Stimulated activated CD8-positive, alpha-beta memory T cell treated with anti-CD3 and anti-CD28 coated beads, Interleukin-7, amount 100 ng/mL, for 1 hour (primary cell): Measurements from ENCODE around the gene UPK3B.
"Not testable (repeated sequence)": the region's sequence is repeated elsewhere in the genome, so short reads cannot be mapped to it uniquely, and the experiment has no call there.

Experiments used
- DNase-seq, 2 donors: peaks; one replicate each; pipeline ENCODE4 v3.0.0-alpha.2; 2020; ENCODE audit warnings: low read depth in 2 of 2

The UPK3B gene

DNA sequence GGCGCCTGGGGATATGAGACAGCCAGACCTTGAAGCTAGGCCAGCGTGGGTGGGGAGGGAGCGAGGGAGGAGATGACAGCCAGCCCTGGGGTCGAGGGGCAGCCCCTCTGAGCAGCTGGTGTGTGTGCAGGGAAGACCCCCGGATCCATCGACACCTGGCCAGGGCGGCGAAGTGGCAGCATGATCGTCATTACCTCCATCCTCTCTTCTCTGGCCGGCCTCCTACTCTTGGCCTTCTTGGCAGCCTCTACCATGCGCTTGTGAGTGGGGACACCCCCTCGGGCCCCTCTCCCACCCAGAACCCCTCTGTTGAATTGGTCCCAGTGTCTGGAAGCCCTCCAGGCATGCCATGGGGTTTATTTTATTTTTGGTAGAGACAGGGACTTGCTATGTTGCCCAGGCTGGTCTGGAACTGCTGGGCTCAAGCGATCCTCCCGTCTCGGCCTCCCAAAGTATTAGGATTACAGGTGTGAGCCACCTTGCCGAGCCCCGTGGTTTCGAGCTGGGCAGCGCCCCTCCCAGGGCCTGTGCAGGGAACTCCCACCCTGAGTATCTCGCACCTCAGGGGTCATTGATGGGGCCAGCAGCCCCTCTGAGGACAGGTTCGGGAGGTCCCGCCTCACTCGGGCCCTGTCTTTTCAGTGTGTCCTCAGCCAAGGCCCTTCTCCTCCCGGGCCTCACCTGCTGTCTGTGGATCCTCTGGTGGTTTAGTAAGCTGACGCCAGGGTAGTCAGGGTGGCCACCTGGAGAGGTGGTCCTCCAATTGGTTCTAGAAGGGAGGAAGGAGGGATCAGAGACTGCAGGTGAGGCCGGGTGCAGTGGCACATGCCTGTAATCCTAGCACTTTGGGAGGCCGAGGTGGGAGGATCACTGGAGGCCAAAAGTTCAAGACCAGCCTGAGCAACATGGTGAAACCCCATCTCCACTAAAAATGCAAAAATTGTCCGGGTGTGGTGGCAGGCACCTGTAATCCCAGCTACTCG lies 3.8 kb downstream of the UPK3B start:
- DNase-seq = no peak

DNA sequence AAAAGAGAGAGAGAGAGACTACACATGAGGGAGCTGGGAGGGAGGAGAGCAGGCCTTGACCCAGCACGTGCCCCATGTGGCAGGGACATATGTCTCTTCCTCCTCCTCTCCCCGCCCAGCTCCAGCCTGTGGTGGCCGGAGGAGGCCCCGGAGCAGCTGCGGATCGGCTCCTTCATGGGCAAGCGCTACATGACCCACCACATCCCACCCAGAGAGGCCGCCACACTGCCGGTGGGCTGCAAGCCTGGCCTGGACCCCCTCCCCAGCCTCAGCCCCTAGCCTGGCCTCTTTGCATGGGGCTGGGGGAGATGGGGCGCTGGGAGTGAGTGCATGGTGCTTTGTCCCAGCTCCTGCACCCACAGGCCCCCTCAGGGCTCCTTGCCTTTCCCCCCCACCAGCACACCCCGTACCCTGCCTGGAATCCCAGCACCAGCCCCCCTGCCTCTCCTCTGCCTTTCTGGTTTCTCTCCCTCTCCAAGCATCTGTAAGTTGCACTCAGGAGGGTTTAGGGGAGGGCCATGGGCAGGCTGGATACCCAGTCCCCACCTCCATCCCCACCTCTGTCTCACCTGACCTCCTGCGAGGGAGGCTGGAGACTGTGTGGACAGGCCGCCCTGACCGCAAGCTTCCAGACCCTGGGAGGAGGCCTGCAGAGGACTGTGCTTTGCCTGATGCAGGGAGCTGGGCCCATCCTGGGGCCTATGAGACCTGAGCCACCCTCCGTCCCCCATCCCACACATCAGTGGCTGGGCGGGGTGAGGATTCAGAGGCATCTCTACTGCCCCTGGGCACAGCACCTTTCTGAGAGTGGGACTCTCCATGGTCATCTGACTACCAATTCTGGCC lies 4.8 kb downstream of the UPK3B start:
- no peak for DNase-seq

DNA sequence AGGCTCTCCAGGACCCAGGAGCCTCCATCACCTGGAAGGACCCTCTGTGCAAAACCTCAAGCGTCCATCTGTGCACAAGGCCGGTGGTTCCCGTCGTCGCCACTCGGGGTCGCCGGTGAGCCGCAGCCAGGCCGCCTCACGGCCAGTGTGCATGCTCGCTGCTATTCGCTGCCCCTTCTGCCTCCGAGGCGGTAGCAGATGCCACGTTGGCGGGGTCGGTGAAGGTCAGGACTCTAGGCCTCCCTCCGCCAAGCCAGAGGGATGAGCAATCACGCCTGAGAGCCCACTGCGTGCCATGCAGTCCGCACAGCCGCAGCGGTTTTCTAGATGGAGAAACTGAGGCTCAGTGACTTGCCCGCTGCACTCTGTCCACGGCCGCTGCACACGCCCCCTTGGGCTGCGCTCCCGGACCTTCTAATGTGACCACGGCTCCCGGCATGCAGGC lies 5.7 kb downstream of the UPK3B start:
- DNase-seq = no peak

DNA sequence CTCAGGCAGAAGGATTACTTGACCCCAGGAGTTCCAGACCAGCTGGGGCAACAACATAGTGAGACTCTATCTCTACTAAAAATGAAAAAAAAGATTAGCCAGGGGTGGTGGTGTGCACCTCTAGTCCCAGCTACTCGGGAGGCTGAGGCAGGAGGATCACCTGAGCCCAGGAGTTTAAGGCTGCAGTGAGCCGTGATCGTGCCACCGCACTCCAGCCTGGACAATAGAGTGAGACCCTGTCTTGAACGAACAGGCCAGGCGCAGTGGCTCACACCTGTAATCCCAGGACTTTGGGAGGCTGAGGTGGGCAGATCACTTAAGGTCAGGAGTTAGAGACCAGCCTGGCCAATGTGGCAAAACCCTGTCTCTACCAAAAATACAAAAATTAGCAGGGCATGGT lies 6.6 kb downstream of the UPK3B start:
- DNase-seq = not testable (repeated sequence)

DNA sequence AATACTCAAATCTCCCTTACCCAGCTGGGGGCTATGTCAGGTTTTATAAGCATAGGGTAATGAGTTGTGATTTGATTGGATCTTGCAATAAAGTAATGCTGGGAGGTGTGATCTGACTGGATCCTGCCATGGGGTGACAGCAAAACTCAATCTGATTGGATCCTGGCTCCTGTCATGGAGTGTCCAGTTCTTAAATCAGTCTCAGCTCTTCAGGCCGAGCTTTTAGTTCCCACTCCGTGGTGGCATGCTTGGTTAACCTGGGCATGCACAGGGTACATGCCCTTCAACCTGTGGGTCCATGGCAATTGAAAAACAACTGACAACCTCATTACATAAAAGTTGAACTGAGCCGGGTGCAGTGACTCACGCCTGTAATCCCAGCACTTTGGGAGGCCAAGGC lies 15.8 kb downstream of the UPK3B start:
- not testable (repeated sequence) for DNase-seq

DNA sequence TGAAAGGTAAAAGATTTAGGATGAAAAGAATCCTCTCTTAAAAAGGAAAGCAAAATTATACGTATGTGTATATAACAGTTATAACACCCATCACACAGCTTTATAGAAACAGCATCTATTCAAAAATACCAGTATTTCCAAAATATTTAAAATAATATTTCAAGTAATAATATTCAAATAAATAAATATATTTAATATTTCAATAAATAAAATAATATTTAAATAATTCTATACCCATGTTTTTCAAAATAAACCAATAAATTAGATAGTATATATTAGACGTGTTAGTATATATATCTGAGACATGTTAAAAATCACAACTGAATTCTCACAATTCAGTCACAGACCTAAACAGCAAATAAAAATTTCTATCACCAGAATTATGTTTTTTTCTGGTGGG lies 21.3 kb downstream of the UPK3B start:
- DNase-seq = not testable (repeated sequence)

DNA sequence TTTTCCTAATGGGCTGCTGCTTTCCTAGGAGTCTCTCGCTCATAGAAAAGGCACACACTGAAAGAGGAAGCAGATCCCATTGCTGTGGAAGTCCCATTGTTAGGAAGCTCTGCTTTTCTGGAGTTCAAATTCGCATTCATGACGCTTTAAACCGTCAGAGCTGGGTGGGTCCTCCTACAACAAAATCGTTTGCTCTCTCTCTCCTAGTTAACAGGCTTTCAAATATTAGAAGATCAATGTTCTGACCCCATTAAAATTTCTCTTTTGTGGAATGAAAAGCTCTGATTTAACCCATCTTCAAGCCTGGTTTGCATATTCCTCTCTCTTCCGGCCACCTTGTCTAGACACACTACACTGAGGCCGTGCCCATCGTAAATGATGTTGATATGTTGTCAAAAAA lies 32.8 kb downstream of the UPK3B start, which contains the start of gene SPDYE16:
SPDYE16 (minus strand) TSS at position 101 of the 400 bp plus-strand sequence. CDS start 1,838 bp downstream, outside the sequence.
- DNase-seq = not testable (repeated sequence)

DNA sequence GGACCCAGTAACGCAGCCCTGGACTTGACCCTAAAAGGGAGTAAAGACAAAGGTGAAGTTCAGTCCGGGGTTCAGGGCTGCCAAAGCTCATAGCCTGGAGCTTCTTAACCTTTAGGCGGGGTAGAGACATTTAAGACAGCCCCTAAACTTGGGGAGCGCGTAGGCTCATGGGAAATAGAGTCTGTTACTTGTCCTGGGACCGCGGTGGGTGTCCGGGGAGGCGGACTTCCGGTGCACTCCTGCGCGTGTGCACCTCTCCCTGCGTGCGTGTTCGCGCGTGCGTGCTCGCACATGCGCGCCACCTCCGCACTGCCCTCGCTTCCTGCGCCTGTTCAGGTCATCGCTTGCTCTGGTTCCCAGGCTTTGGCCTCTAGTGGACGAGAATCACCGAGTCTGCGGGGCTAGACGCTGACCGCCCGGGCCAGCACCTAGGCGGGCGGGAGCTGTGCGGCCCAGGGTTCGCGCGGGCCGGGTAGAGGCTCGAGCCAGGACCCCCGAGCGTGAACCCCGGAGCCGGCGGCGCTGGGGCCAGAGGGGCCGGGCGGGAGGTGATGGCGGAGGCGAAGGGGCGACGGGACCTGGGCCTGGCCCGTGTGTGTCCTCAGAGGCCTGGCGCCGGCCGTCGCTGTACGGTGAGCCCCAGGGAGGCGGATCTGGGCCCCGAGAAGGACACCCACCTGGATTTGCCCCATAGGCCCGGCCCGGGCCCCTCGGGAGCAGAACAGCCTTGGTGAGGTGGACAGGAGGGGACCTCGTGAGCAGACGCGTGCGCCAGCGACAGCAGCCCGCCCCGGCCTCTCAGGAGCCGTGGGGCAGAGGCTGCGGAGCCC lies 38.9 kb downstream of the UPK3B start:
- DNase-seq = peak; percentile 62 to 68

DNA sequence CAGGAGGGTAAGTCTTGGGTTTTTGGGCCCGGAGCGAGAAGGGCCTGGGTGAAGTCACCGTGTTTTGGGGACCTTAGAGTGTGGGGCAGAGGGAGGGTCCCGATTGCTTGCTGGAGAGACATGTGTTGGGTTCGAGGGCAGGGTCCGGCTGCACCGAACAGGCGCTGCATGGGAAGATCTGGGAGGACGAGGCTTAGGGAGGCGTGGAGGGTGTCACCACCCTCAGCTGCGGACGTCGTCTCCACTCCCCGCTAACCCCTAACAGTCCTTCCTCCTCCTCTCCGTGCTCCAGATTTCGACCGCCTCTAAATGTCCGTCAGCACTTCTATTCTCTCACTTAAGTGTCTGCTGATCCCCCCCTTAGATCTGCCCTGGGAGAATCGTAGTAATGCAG lies 39.5 kb downstream of the UPK3B start:
- DNase-seq = not testable (repeated sequence)

DNA sequence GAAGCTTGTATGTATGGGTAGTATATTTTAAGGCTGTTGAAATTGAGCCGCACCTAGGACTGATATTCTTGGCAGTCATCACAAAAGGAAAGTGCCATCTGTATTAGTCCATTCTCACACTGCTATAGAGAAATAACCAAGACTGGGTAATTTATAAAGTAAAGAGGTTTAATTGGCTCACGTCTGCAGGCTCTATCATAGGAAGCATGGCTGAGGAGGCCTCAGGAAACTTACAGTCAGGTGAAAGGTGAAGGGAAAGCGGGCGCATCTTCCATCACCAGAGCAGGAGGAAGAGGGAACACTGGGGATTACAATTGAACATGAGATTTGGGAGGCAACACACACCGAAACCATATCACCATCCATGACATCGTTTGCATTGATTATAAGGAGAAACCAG lies 41.6 kb downstream of the UPK3B start:
- not testable (repeated sequence) for DNase-seq

DNA sequence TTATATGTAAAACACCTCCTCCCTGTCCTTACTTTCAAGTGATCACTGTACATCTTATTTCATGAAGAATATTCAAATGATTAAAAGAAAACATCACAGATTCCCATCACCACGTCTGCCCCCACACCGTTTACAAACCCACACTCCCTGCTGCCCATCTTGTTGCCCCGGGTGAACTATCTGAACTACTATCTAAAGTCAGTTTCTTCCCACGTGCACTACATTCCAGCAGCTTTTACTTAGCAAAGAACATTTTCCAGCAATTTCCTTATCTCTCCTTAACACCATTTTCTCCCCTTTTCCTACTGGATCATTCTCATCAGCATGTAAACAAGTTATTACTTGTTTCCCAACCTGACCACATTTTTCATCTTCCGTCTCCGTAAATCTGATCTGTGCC lies 49.3 kb downstream of the UPK3B start:
- DNase-seq = not testable (repeated sequence)

DNA sequence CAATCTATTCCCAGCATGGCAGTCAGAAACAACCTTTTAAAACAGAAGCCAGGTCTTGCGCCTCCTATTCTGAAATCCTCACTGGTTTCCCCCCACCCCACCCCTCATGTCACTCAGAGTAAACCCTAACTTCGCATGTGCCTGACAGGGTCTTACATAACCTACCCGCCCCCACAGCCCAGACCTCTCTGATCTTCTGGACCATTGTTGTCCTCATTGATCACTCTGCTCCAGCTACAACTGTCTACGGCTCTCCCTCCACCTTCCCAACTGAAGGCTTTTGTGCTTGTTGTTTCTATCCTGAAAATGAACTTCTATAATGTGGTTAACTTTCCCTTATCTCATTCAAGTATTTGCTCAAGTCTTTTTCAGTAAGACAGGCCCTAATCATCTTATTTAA lies 49.8 kb downstream of the UPK3B start:
- not testable (repeated sequence) for DNase-seq

DNA sequence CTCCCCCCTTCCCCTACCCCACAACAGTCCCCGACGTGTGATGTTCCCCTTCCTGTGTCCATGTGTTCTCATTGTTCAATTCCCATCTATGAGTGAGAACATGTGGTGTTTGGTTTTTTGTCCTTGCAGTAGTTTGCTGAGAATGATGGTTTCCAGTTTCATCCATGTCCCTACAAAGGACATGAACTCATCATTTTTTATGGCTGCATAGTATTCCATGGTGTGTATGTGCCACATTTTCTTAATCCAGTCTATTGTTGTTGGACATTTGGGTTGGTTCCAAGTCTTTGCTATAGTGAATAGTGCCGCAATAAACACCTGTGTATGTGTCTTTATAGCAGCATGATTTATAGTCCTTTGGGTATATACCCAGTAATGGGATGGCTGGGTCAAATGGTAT lies 51.0 kb downstream of the UPK3B start:
- DNase-seq = not testable (repeated sequence)

DNA sequence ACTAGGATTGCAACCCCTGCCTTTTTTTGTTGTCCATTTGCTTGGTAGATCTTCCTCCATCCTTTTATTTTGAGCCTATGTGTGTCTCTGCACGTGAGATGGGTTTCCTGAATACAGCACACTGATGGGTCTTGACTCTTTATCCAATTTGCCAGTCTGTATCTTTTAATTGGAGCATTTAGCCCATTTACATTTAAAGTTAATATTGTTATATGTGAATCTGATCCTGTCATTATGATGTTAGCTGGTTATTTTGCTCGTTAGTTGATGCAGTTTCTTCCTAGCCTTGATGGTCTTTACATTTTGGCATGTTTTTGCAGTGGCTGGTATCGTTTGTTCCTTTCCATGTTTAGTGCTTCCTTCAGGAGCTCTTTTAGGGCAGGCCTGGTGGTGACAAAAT lies 54.6 kb downstream of the UPK3B start:
- DNase-seq = not testable (repeated sequence)
